Measurements from ENCODE around the gene ERG.
A peak's percentile ranks its signal among the peaks of the same experiment; 100 is the strongest.

ERG gene

DNA sequence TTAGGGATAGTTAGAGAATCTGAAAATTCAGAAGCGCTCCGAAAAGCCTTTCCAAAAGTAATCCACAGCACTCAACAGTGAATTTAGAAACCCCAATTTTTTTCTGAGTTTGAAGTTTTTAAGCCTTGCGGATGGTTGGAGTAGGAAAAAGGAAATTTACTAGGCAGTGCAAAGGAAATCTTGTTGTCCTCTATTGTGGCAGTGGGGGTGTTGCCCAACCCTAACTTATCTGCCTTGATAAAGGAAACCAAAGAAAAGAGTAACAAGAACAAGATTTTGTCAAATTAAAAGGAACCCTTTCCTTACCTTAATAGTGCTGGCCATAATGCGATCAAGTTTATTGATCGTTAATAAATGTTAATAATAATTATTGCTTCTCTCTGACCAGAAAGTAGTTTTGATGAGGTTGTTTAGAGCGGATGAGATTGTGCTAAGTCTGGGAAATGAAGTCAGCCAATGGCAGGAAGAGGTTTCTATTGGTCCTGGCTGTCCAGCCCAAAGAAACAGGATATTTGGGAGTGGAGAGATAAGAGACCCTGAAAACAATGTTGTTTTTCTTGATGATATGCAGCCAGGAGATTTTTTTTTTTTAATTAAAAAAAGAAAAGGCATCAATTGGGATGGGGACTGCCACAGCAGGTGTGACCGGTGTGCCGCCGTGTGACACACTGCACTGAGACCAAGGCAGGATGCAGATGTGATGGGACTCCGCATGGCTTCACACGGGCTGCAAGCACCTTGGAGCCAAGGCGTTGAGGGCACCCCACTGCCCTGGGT, at the start of gene ERG:
Gene ERG (minus strand): TSS at position 421 of the 777 bp plus-strand sequence. CDS start 97 bp downstream, at position 324.
- no peak for DNase-seq

GRCh38 chr21:38544661-38545060, 46.4 kb upstream of the ERG start:
- DNase-seq = no peak

DNA sequence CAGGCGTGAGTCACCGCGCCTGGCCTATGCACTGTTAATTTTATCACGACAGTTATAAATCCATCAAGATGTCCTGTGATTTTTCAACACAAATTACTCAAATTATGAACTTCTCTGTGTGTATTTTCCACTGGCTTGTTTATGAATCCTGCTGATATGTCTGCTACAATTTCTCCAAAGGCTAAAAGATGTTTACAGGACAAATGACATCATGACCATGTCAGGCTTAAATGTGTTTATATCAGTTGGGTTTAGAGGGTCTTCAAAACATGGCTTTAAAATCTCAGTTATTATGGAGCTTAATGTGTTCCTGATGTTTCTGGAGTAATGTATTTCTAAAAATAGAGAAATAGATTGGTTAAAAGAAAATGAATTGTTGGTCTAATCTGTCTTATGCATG, 44.0 kb upstream of the ERG start:
- DNase-seq = no peak

GRCh38 chr21:38538353-38538752, 40.1 kb upstream of the ERG start:
- DNase-seq = no peak

GRCh38 chr21:38534591-38534990, 36.3 kb upstream of the ERG start:
- DNase-seq = no peak

GRCh38 chr21:38533887-38534286, 35.6 kb upstream of the ERG start:
- no peak for DNase-seq

GRCh38 chr21:38531591-38531990, 33.3 kb upstream of the ERG start:
- DNase-seq = peak; percentile 74

DNA sequence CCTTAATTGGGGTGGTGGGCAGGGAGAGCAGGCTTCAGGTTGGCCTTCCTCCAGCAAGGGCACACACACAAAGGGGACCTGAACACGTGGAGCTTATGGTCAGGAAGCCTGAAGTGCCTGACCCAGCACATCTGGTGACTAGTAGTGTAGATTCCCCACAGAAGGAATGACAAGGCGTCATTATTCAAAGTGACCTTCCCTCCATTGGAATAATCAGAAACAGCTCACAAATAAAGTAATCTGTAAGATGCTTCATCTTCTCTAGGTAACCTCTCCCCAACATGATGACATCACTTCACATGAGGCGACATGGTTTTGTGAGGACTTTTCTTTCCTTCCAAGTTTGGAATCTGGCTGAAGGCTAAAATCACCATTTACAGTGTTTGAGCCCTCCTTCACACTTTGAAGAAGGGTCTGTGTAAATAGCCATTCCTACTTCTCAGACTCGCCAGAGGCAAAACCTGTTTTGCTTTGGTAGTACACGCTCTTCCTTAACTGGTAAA, 32.8 kb upstream of the ERG start:
- no peak for DNase-seq

DNA sequence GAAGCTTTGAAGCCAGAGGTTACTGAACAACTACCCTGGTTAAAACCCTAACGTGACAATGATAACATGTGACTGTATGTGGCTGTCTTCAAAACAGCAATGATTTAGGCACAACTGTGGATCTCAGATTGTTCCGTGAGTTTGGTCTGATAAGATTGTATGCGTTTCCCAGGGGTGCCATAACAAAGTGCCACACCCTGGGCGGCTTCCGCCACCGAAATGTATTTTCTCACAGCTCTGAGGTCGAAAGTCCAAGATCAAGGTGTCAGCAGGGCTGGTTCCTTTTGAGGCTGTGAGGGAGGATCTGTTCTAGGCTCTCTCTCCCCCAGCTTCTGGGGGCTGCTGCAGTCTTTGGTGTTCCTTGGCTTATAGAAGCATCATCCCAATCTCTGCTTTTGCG, 29.5 kb upstream of the ERG start:
- DNase-seq = no peak

- no peak for DNase-seq
These were observed 27.2 kb upstream of the ERG start for GRCh38 chr21:38525454-38525853.

DNA sequence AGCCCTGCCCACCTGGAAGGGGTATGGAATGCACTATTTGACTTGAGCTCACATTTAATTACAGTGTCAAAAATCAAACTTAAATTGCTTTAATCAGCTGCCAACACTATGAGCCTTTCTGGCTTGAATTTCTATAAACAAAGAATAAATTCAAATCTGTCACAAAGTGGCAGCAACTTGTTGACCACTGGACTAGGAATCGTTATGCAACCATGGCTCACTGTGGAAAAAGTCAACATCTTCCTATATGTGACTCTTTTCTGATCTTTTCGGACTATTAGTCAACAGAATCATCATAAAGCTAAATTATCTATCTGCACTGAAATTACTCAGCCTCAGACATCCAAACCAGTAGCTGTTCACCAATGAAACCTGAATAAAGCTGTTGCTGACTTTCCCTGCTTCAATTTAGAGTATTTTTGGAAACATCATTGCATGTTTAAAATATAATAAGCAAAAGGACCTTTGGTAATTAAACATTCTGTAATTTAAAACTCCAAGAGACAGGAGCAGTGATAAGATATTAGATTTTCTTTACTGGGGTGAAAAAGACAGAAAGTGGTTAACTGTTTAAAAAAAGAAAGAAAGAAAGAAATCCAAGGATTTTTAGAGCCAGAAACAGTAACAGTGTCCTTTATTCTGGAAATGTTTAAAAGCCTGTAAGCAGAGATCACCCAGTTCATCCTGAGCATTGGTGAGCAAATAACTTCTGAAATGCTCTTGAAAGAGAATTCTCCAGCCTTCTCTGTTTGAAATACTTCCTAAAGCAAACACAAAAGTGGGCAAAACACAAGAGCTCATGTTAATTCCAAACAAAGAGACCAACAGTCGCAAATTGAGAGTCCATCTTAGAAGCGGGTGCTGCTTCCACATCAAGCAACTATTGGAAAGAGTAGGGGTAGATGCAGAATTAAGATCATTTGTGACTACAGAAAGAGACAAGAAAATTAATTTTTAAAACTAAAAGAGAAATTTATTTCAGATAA, 26.2 kb upstream of the ERG start:
- no peak for DNase-seq

GRCh38 chr21:38520511-38520910, 22.2 kb upstream of the ERG start:
- DNase-seq = no peak

DNA sequence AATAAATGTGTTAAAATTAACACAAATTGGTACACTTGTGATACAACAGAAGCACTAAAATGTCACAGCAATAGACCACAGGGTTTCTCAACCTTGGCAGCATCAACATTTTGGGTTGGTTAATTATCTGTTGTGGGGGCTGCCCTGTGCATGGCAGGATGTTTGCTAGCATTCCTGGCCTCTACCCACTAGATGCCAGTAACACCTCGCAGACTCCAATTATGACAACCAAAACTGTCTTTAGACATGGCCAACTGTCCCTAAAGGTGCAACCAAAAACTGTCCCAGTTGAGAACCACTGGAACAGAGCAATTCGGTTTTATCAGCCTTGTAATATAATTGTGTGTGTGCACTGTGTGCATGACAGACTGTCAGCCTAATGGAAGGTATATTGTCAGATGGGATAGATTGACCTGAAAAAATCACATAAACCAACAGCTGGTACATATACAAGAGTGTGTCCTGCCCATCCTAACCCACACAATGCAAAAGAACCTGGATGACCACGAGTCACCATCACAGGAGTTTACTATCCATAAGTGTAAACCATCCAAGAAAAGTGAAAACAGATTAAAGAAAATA, 13.5 kb upstream of the ERG start:
- DNase-seq = no peak

DNA sequence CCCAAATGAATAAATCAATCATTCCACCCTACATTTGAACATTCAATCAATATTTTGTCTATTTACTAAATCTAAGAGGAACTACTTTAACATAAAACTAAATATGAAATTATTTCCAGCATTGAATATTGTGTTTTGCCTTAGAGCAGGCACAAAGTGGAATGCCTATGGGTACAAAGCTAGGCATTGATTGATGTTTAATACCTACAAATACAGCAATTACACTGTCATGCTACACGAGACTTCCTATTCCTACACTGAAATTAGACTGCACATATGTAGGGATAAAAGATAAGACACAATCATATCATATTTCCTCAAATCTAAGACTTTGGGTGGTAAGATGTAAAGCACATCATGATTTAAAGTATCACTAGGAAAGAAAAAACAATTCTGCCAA, 12.9 kb upstream of the ERG start:
- DNase-seq = no peak

GRCh38 chr21:38507374-38507942, 9.2 kb upstream of the ERG start:
- DNase-seq = no peak

DNA sequence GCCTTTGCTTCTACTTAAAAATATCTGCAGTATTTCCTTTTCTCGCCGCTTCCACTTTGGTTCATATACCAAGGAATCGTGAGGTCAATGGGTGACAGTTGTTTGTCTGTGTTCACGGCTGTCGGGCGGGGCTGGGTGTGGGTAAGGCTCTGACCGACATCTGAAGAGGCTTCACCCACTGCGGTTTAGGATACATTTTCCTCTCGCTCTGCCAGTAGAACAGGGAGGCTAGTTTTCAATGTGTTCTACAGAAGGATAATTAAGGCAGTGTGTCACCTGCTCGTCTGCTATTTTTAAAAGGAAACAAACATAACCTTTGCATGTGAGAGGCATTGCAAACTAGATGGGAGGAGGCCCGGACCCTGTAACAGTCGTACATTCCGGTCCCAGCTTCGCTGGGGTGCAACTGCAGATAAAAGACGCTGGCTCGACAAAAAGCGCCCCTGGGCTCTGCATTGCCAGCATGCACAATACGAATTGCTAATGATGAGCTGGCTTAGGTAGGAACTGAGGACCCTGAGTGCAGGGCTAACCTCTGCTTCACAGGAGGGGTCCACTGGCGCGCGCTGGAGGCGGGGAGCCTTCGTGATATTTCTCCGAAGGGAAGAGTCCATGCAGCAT, 8.5 kb upstream of the ERG start:
- peak; percentile 53 for DNase-seq

- DNase-seq = peak; percentile 57
These were observed 7.6 kb upstream of the ERG start for GRCh38 chr21:38505654-38506523.

- DNase-seq = no peak
These were observed 5.8 kb upstream of the ERG start for GRCh38 chr21:38504066-38504465.

- no peak for DNase-seq
These were observed 5.3 kb upstream of the ERG start for GRCh38 chr21:38503583-38503982.

GRCh38 chr21:38500073-38500472, 1.8 kb upstream of the ERG start:
- DNase-seq = no peak

GRCh38 chr21:38499296-38499695, 1.0 kb upstream of the ERG start:
- DNase-seq = no peak
